Measurements from ENCODE around the gene VEPH1.

VEPH1 gene

DNA sequence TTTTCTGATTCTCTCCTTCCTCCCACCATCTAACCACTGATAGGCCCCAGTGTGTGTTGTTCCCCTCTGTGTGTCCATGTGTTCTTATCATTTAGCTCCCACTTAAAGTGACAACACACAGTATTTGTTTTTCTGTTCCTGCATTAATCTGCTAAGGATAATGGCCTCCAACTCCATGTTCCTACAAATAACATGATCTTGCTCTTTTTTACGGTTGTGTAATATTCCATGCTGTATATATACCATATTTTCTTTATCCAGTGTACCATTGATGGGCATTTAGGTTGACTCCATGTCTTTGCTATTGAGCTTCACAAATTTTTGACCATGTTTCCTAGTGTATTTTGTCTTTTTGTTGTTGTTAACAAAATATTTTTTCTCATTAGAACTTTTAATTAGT lies 30.6 kb downstream of the VEPH1 start:
- no peak for DNase-seq

DNA sequence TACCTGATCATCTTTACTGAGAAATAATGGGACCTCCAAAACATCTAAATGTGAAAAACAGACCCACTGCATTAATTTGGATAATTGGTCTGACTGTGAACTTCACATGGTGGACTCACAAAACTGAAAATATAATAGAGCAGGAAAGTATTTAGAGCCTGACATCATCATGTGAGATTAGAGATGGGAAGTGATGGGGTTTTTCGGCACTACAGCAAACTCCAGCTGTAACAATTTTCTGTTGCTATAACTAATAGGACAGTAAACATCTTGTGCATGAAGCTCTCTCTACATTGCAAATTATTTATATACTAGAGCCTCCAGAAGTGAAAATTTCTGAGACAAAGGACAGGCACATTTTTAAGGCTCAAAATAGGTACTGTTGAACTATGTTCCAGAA lies 32.2 kb downstream of the VEPH1 start:
- no peak for DNase-seq

DNA sequence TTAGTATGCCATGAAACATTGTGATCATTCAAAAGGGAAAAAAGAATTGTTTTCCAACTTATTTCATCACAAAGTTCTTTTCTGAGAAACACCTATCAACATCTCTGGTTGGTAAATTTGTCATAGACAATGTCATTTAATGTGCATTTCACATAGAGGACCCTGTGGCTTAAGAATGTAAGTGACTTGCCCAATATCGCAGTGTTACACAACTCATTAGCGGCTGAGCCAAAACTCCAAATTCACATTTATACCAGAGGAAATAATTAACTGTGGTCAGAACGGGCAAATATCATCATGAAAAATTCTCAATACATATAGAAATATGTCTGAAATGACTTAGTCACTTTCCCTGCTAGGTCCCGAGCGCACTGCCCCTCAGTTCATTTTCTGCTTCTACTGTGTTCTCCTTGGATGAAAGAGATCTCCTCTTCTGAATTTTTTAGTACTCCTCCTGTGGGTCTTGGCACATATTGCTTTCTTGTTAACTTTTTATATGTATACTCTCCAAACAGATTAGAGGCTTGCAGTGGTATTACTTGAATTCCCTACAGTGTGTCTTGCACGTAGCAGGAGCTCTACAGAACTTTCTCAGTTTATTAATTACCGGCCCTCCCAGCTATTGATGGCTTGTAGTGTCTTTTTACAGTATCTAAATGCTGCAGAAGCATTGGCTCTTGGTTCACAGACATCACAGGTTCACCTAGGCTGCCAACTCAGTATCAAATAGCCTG lies 33.5 kb downstream of the VEPH1 start:
- DNase-seq = no peak

DNA sequence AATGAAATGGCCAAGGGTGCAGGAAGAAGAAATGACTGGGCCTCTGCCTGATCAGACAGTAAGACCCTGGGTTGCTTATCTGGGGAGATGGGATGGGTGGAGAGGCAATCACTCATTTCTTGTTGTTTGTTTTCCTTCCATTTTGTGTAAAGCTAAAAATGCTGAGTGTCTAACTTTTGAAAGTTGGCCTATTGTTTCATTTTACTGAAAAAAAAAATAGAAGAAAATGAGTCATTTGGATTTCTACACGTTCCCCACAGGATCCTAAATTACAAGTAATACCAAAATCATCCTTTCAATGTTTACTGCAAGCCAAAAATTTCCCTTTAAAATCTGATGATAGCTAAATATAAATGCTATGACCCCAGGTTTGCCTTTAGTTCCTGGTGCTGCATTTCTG lies 36.0 kb downstream of the VEPH1 start:
- DNase-seq = no peak

DNA sequence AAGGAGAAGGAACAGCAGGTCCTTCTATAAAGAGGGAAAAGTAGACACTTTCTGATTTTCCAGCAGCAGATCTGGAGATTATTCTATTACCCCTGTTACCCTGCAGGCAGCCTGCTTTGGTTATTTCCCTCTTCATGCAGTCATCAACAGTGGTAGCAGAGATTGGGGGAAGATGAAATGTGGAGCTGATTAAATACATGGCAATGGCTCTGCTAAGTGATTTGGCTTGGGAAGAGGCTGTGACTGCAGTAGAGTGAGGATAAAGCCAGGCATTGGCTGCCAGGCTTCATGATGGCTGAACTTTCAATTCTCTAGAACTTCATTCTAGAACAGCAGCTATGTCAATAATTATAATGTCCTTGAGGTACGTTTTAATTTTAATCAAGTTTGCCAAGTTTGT lies 37.5 kb downstream of the VEPH1 start:
- no peak for DNase-seq

DNA sequence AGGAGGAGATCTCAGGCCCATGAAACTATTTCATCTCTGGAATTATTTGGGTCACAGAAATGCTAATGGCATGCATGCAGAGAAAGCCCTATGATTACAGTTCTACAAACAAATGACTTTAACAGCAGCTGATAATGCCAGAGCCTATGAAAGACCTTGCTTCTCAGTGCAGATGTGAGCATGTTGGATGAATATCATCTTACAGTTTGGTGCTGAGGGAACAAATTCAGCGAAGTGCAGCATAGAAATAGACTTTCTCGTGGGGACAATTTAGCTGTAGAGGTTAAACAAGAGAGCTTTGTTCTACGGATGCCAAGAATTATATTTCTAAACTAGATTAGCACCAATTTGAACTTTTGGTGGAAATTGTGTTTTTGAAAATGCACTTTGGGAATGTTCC lies 38.9 kb downstream of the VEPH1 start:
- DNase-seq = no peak

DNA sequence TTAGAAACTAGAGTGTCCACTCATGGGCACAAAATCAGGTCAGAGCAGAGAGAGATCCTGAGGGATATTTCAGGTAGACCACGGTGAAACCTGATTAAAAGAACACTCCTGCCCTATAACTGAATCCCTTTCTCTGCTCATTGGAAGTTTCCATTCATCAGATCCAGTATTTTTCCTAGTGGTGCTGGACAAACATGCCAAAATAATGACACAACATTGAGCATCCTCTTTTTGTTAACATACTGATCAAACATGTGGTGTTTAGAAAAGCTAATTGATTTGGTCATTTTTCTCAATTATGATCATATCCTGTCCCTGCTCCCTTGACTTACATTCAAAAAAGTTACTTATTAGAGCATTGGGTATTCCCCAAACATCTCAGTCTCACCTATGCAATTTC lies 39.4 kb downstream of the VEPH1 start:
- no peak for DNase-seq

DNA sequence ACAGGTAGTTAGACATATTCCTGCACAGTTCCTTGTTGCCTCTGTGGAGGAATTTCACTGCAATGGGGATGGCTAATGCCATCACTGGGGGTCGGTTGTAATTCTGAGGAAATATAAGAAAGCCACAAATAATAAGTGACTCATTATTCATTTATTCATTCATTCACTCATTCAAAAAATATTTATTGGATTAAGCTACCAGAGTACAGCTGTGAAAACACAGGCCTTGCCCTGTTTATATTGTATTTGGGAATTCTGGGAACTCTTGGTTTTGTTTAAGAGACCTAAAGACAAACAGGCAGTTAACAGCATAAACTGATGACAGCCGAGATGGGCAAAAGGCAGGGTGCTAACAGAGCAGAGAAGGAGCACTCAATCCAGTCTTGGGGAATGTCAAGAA lies 43.0 kb downstream of the VEPH1 start:
- DNase-seq = no peak

DNA sequence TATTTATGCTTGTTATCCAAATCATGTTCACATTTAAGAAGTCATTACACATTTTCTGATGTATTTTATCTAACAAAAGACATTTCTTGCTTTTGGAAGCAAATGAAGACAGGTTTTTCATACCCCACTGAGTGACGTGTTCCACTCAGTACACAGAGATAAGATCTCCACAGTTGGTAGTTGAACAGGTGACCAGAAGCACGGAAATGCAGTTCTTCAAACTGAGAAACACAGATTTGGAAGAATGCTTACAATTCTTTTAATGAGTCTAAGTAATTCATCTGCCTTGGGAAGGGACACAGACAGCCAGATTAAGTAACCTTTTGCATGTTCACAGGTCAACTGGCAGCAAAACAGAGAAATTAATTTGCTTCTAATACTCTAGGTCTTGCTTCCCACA lies 43.5 kb downstream of the VEPH1 start:
- DNase-seq = no peak

DNA sequence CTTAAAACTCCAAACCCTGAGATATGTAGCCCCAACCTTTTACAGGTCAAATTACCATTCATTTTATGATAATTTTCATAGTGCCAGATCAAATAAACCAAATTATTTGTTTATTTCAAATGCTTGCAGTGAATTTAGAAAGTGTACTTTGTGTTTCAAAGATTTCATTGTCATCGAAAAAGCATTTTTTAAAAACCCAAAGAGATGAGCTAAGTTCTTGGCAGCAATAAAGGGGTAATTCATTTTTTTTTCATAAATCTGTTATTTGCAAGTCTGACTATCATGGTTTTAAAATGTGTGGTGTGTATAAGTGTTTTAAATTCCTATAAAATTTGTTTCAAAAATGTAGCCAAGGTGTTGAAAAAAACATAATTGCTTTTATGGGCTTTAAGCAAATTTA lies 49.4 kb downstream of the VEPH1 start:
- DNase-seq = no peak

DNA sequence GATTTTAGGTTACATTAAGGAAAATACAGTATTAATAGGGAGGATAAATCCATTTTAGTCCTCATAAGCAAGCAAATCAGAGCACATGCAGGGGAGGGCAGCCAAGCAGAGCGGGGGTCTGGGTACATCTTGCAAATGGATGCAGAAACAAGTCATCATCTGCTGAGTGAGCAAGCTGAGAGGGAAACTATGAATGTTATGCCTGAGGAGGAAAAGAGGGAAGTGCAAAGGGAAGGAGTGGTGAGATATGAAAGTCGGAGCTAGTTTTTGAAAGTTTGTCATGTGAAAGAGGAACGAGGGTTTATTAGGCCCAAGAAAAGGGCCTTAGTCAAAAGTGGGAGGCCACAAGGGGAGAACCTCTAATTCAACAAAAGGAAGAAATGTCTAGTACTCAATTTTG lies 51.1 kb downstream of the VEPH1 start:
- no peak for DNase-seq

DNA sequence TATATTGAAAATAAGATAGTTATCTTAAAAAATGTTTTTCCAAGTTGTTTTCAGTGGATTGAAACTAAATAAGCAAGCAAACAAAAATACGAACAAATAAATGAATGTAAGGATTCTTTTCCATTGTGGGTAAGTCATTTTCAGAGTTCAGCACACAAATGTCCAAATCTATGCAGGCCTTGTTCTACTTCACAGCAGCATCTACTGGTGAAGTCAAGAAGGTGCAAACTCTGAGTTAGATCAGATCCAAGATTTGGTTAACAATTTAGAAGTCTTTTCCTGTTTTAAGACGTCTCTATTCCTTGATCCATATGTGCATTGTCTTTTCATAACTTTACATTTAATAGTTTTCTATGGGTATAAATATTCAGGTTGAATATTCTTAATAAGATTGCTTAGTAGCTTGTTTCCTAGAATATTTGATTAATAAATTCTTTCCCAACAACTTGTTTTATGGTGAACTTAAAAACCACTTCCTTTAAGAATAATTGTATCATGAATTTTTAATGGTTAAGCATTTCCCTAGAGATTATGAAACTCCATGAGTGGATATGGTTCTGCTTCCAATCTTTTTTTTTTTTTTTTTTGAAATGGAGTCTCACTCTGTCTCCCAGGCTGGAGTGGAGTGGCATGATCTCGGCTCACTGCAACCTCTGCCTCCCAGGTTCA lies 56.1 kb downstream of the VEPH1 start:
- peak; percentile 81 for DNase-seq

DNA sequence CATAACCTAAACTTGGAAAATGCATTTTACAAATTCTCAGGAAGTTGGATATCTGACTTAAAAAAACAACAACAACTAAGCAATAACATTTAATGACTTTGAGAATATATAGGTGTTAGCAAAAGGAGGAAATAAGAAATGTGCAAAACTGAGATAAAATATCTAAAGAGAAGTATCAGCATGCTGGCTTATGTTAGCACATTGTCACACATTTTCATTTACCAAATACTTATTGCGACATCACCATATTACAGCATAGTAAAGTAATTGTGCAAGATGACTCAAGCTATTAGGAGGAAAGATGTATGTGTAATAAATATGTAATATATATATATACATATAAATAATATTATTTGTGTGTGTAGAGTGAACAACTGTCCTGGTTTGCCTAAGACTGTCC lies 57.4 kb downstream of the VEPH1 start:
- DNase-seq = no peak

DNA sequence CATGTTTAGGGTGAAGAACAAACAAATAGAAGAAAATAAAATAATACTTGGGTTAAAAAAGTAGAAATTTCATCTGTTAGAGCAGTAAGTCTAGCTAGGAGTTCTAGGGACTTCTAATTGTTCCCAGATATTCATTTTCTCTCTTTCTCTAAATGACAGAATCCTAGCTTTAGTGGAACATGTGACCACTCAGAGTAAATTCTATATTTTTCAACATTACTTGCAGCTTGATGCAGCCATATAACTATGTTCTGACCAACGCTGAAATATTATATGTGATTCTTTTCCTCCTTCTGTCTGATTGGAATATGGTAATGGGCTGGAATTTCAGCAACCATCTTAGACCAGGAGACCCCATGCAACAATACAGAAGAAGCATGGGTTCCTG lies 58.4 kb downstream of the VEPH1 start:
- no peak for DNase-seq

DNA sequence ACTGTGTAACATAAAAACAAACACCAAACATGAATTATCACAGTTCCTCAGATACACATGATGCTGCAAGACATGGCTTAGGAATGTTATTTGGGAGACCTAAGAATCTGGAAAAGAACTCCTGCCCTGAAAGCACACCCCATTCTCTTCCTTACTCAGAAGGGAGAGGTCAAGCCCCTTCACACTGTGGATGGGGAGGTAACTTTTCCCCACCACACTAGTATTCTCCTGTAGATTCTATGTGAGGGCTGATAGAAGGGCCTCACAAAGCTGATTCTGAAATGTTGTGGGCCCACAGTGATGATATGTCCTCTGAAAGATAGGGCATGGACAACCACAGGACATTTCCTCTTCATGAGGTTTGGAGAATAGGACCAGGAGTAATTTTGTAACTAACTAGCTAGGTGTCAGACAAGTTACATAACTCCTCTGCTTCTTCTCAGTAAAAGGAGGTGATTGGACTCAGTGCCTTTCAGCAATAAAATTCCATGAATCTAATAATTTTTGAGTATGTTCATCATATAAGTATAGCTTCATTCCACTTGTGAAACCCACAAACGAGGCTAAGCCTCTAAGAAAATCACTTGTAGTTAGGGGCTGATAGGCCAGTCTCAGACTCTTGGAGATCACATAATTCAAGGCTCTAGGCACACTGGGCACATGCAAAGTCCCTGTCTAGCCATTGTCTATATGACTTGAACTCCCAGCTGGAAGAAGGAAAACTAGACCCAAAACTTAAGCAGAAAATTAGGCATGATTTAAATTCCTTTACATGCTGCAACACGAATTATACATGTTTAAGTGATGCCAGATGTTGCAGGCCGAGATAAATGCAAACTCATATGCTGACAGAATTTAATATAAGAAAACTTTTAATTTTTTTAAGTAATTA lies 59.1 kb downstream of the VEPH1 start:
- no peak for DNase-seq

DNA sequence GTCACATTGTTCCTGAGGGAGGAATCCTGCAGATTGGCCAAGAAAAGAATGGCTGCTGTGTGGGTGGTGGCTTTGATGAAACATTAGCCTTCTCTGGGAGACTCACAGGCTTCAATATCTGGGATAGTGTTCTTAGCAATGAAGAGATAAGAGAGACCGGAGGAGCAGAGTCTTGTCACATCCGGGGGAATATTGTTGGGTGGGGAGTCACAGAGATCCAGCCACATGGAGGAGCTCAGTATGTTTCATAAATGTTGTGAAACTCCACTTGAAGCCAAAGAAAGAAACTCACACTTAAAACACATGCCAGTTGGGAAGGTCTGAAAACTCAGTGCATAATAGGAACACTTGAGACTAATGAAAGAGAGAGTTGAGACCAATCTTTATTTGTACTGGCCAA lies 60.5 kb downstream of the VEPH1 start:
- DNase-seq = no peak

DNA sequence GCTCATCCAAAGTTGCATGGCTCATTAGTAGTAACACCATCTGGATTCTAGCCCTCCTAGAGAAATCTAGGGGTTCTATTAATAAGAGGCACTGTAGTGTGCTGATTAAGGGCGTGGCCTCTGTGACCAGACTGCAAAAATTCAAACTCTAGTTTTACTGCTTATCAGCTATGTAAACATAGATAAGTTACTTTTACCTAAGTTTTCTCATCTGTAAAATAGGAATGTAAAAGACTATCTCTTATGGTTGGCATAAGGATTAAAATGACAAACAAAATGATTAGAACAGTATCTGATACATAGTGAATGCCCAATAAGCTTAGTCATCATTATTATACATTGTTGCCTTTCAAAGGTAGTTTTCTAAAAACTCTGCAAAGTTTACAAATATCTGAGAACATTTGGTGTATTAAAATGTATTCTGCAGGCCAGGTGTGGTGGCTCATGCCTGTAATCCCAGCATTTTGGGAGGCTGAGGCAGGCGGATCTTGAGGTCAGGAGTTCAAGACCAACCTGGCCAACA lies 62.1 kb downstream of the VEPH1 start:
- peak; percentile 50 for DNase-seq

DNA sequence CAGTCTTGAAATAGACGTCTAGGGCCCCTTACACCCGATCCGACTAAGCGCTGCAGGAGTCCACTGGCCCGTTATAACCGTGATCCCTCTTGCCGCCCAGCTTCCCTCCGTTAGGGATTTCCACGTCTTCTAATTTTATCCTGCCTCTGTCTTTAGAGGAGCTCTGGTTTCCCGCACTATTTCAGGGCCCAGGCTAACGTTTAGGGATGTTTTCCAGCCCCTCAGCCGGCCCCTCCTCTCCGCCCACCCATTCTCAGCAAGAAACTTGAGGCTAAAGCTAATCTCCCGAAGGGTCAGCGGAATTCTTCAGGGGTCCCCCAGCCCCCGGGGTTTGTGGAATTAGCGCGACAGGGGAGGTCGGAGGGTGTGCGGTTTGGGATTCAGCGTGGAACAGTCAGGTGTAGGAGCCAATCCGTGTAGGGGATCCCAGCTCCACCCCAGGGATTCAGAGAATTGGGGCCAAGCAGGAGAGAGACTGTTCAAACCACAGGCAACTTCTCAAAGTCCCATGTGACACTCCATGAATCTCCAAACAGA lies 65.0 kb downstream of the VEPH1 start:
- DNase-seq = peak; percentile 83

DNA sequence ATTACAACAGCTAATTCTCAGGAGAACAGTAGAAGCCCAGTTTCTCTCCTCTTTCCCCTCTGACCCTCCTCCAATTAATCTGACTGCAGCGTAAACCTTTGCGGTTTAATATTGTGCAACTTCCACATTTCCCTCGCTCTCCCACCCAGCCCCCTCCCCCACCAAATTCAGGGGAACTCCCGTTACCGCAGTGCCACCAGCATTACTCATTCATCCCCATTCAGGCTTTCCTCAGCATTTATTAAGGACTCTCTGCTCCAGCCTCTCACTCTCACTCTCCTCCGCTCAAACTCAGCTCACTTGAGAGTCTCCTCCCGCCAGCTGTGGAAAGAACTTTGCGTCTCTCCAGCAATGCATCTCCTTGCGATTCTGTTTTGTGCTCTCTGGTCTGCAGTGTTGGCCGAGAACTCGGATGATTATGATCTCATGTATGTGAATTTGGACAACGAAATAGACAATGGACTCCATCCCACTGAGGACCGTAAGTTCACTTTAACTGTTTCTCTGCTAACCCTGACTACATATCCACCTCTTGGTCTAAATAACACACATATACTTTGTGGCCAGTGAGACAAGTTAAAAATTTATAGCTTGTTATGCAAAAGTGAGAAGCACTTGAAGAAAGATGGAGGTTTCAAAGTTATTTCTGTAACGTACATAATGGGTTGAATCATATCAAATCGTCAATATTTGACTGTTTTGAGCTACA lies 66.5 kb downstream of the VEPH1 start, which contains the start of gene PTX3:
Gene PTX3, plus strand, starts transcription at position 268 of the 709 bp plus-strand sequence. Its CDS starts 84 bp downstream, at position 352.
- peak; percentile 56 for DNase-seq

DNA sequence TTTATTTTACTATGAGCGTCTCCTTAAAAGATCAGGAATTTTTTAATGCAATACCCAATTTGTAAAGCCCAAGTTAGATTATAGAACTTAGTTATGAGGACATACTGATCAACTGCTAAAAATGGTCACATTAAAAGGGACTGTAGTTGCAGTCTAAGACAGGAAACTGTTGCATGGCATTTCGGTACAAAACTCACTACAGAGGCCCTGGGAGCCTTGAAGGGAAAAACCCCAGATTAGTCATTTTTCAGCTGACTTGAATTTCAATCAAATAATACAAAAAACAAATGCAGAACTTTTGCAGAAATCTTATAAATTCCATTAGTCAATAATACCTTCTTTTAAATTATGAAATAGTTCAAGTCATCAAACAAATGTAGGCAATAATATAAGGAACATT lies 73.5 kb downstream of the VEPH1 start:
- DNase-seq = no peak

DNA sequence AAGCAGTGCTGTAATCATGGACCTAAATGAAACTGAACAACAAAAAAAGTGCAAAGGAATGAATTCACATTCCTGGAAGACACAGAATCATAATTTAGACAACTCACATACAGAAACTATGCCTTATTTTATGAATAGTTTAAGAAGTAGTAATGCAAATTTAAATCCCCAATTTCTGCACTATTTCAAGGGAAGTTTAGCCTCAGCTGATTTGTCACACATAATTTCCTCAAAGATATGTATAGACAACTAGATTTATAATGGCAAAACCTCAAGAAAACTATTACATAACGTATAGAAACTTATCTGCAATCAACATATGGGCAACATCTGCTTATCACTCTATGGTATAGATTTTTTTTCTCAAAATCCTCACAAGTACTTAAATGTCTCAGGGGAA lies 74.4 kb downstream of the VEPH1 start:
- DNase-seq = peak; percentile 41

DNA sequence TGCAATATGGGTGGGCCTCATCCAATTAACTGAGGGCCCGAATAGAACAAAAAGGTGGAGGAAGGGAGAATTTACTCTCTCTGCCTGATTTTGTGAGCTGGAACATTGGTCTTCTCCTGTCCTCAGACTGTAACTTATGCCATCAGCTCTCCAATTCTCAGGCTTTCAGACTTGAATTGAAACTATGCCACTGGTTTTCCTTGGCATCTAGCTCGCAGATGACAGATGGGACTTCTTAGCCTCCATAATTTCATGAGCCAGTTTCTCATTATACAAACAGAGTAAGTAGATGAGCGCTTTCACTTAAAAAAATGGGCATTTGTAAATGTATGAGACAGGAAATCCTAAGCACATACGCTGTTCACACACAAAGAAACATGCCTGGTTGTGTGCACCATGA lies 75.3 kb downstream of the VEPH1 start:
- peak; percentile 85 for DNase-seq

DNA sequence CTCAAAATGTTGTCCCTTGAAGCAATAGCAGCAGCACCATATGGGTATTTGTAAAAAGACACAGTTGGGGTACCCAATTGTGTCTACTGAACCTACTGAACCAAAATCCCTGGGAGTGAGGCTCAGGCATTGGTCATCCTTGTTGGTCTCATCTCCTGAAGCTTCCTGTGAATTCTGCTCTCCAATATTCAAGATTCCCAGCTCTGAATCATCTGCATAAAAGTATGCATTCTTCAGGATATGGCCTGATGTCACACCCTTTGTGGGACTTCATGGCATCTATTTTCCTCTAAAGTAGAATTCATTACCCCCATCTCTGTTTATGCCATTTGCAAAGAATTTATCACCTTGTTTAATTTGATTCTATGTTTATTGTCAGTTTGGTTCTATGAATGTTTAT lies 79.9 kb downstream of the VEPH1 start:
- no peak for DNase-seq
